ENCODE measurements around the gene PDIA6.

DNA sequence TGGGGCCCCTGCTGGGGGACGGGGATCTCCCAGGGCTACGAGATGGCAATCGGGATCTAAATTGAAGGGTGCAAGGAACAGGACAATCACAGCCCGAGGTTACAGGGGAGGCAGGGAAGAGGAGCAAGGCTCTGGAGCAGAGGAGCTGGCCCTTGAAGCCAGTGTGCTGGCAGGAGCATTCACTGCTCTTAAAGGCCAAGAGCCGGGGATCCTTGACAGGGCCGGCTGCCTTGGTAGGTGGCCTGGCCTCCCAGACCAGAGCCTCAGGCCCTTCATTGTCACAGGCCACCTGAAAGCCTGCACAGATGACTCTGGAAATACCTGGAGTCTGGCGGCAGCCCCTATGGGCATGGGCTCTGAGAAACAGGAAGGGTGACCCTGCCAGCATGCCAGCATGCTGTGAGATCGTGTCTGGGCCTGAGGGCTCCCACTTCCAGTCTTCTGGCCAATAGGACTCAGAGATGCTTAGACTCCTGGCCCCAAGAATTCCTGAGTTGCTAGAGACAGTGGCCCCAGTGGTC, 38.7 kb downstream of the PDIA6 start:
- TF ChIP-seq, protein P1, sequence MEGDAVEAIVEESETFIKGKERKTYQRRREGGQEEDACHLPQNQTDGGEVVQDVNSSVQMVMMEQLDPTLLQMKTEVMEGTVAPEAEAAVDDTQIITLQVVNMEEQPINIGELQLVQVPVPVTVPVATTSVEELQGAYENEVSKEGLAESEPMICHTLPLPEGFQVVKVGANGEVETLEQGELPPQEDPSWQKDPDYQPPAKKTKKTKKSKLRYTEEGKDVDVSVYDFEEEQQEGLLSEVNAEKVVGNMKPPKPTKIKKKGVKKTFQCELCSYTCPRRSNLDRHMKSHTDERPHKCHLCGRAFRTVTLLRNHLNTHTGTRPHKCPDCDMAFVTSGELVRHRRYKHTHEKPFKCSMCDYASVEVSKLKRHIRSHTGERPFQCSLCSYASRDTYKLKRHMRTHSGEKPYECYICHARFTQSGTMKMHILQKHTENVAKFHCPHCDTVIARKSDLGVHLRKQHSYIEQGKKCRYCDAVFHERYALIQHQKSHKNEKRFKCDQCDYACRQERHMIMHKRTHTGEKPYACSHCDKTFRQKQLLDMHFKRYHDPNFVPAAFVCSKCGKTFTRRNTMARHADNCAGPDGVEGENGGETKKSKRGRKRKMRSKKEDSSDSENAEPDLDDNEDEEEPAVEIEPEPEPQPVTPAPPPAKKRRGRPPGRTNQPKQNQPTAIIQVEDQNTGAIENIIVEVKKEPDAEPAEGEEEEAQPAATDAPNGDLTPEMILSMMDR (IDR thresholded peaks at IDR 0.05; ENCODE audit: low read depth, low read length) = no peak
- no peak for TF ChIP-seq EZH2phosphoT487 (IDR thresholded peaks at IDR 0.05; ENCODE audit: low read depth)

All from OCI-LY3 (cell line).